Stimulated activated CD4-positive, alpha-beta T cell treated with anti-CD3 and anti-CD28 coated beads, TNF-alpha, amount 100 ng/mL, for 48 hours (primary cell): Measurements from ENCODE around the gene ANAPC1.
"Not testable (repeated sequence)": the region's sequence is repeated elsewhere in the genome, so short reads cannot be mapped to it uniquely, and the experiment has no call there.

Experiments used
- DNase-seq, 3 donors: peaks; one replicate each; pipeline ENCODE4 v3.0.0-alpha.2; 2020; ENCODE audit warnings: low read depth in 3 of 3

Gene ANAPC1

DNA sequence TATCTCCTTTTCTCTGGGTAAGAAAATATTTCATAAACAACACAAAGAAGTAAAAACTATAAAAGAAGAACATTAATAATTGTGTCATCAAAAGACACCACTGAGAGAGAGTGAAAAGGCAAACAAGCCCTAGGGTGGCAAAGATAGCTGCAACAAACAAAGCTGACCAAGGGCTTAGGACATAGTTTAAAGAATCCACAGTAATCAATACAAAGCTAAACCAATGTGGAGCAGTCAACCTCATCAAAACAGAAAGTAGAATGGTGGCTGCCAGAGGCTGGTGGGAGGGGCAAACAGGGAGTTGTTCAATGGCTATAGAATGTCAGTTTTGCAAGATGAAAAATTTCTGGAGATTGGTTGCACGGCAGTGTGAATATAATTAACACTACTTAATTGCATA, 93.4 kb downstream of the ANAPC1 start:
- not testable (repeated sequence) for DNase-seq

DNA sequence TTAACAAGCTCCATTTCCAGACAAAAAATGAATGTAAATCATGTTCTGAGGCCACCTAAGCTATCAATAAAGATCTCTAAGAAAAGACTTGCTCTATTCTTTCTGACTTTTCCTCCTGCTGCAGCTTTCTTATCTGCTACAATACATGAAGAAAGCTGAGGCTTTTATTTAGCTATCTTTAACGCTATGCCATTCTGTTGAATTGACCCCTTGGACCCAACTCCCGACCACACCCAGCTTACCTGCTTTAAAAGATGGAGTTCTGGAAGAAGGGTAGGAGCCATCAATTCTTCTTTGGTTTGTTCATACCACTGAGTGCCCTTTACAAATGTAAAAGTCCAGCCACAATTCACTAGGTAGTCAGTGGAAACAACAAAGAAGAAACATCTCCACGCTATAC, 99.9 kb downstream of the ANAPC1 start:
- DNase-seq = not testable (repeated sequence)

DNA sequence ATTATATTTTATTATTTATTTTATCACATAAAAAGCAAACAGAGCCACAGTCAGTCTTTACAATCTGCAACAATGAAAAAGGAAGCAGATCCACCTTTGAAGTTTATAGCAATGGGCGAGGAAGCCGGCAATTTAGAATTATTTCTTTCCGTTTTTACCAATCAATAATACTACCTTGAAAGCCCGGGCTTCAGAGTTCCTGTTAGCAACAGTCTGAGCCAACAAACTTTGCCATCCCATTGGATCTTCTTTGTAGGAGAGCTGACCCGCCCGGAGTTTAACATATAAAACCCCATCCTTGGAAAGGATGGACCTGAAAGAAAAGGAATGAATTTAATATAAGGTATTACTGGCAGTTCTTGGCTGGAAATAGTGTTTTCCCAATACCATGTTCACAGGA, 101.8 kb downstream of the ANAPC1 start:
- DNase-seq = not testable (repeated sequence)

DNA sequence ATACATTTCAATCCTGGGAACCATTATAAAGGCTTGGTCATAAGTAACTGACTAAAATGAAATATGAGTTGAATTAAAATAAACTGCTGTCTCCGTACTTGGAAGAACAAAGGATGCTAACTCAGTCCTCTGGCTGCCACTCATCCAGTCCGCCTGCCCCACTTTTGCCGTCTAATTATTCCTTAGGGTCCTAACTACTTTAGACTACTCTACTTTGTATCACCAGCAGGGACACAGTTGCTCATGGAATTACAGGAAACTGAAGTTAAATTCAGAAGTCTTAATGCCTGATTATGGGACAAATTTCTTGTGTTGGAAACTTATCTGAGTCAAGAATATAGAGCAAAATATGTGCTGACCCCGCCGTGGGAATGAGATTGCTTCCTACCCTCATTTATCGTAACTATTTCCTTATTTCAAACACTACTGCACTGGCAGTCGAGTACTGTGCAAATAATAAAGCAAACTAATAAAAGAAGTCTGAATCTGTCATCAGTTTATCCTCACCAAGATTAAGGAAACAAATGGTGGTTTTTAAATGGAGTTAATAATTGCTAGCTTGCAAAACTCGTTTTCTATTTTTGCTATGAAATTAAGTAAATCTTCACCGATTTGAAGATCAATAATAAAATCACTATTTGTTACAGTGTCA, 102.4 kb downstream of the ANAPC1 start:
- not testable (repeated sequence) for DNase-seq

DNA sequence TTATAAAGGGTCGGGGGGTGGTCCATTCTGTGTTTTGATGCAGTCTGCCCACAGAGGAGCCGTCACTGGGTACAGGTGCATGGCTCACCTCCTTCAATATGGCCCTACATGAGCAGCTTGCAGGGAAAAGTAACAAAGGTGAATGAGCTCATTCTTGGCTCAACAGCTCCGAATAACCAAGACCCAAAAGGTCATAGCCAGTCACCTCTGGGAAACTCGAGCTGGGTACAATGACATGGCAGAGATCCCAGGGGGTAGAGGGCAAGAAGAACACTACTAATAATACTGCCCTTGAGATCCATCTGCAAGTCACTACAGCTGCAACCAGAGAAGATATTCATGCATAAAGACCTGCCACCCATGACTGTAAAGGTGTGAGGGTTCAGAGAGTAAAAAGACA, 106.8 kb downstream of the ANAPC1 start:
- DNase-seq = not testable (repeated sequence)

DNA sequence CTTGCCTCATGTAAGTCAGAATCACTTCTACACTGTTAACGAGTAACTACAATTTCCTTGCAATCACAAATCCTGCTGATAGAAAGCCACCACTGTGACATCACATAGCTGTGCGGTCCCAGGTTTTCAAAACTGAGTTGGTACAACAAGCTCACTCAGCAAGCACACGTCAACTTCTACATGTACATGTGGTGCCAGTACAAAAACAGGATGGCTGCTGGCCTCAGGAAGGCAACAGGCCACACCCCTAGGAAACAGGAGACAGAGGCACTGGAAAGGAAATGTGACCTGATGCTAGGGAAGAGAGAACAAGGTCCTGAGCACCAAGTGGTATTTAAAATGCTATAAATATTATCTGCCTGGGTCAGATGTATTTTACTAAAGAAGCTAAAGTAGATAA, 107.7 kb downstream of the ANAPC1 start:
- not testable (repeated sequence) for DNase-seq

DNA sequence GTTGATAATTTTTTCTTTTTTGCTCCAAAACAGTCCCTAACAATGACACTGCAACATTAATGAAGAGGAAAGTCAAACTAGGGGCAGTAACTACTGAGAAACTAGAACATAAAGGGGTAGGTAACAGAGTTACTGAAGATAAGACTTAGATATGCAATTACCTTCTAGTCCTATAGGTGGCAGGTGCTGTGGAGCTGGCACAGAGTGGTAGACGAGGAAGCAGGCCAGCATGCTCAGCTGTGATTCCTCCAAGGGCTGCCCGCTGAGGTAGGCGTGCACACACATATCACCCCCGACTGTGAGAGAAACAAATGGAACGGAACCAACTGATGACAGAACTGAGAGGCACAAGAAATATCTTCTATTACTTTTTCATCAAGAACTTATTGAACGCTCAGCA, 111.8 kb downstream of the ANAPC1 start:
- DNase-seq = not testable (repeated sequence)

DNA sequence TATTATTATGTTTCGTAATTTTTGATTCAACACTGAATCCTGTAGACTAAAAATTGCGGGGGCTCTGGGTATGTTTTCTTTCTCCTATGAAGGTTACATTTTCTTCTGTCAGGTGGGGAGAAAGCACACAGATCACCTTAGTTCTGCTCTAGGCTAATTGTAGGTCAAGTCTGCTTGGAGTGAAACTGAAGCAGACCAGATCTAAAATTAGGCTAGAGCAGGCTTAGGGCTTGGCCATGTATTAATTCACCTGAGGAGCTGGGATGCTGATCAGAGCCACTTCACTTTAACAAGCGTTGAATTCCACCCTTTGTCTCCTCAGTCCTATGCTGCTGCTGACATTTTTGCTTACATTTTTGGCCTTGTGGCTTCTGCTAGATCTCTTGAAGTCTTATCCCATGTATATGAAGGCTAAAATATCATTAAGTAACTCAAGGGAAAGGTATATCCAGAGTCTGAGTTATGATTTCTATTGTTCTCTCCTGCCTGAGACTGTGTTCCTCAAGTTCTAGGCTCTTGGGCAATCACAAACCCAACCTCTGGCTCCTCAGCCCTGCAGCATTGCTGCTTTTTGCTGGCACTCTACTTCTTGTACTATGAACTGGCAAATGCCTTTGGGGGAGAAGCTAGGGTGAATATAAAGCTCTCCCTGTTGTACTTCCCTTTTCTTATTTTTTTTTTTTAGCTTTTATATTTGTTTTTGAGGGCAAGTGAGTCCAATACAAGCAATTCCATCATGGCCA, 112.9 kb downstream of the ANAPC1 start:
- DNase-seq = not testable (repeated sequence)

DNA sequence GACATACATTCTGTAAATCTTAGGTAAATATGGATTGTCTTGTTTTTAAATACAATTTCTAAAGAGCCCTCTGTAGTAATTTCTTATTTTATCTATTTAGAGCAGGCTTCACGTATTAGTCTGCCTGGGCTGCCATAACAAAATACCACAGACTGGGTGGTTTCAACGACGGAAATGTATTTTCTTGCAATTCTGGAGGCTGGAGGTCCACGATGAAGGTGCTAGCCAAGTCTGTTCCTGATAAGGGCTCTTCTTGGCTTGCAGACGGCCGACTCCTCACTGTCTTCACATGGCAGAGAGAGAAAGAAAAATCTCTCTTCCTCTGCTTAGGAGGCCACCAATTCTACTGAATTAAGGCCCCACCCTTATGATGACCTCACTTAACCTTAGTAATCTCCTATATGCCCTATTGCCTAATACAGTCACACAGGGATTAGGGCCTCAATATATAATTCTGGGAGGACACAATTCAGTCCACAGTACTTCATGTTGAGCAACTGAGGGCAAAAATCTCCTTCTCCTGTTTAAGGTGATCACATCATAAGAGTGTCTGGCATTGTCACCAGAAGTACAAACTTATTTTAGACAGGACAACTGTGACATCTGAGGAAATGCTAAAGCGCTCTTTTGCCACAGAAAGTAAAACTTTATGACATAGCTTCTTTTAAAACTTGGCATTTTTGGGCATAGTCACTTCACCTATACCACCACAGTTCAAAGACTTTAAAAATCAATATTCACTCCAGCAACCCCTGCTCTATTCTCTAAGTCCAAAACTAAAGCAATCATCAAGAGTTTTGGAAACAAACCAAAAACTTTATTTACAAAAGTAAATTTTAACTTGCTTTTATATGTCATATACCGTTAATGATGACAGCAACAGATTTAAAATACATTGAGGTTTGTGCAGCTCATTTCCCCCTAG, 115.5 kb downstream of the ANAPC1 start:
- DNase-seq = not testable (repeated sequence)

DNA sequence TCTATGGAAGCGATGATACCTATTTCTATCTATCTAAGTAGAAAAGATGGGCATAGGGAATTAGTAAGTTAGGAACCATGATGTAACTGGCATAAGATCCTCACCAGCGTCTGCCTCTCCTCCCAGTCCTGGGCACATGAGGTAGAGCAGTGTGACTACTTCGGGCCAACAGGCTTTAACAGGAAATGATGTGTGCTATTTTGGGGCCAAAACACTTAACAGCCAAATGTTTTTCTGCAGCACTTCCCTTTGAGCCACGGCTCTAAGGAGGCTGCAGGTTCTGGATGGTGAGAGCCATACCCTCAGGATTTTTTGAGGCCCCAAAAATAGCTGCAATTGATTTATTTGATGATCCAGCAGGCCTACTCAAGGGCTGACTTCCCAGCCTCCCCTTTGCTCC, 116.9 kb downstream of the ANAPC1 start:
- DNase-seq = not testable (repeated sequence)

DNA sequence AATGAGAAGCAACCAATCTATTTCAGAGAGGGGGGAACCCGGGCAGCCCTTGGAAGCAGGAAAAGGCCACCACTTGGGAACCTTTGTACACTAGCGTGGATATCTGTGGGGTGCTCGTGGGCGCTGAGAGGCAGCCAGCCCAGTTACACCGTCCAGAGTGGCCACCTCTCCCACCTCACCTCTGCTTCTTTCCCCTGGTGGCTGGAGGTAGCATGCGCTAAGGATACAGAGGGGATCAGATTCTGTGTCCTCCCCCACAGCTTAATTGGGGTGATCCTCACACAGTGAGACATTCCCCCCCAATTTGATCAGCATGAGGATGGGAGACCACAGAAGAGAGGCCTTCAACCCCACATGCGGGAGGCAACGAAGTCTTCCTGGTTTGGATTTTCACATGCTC, 117.7 kb downstream of the ANAPC1 start:
- not testable (repeated sequence) for DNase-seq

DNA sequence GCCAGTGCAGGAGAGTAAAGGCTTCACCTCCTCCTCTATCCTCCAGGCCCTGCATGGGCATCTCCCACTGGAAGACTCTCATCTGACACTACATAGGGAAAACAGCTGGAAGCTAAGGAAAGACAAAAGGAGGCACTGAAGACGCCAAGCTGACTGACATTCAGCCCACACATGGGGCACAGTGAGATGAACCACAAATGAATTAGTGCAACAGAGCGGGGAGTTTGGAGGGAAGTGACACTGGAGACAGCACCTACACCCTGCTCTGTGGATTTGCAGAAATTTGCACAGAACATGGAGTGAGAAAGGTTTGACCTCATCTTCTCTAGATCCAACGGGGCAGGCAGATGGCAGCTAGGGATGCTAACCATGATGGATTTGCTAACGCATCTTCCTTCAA, 119.8 kb downstream of the ANAPC1 start:
- not testable (repeated sequence) for DNase-seq

DNA sequence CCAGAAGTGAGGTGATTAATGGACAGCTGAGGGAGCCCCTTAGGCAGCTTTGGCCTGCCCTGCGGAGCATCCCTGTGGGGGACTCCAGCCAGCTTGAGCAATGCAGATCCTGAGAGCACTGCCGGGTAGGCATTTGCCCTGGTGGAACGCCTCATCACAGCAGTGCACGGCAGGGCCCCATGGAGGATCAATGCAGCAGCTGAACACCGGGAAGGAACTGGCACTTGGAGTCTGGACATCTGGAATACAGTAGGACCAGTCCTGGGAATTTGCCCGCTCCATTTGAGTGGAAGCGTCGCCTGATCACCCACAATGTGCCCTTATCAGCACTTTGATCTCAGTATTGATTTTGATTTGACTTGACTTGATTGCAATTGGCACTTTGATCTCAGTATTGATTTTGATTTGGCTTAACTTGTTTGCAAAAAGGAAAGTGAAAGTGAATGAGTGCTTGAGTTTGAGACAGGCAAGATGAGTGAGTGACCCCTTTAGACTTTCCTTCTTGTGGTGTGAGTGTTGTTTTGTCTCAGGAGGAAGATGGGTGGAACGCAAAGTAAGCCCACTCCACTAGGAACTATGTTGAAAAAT, 123.2 kb downstream of the ANAPC1 start:
- DNase-seq = not testable (repeated sequence)

DNA sequence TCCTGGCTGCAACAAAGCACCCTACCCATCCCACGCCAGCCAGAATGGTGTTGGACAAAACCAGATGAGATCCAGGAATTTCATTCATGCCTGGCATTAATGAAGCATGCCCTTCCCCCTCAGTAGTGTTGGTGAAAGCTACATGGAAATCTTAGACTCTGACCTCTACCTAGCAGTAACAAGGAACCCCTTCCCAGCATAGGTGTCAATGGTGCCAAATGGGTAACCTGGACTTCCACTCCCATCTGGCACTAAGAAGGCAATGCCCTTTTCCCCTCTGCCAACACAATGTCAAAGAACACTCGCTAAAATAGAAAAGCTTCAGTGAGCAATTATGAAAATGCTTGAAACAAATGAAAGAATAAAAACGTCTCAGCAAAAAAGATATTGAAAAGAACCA, 131.5 kb downstream of the ANAPC1 start:
- DNase-seq = not testable (repeated sequence)

DNA sequence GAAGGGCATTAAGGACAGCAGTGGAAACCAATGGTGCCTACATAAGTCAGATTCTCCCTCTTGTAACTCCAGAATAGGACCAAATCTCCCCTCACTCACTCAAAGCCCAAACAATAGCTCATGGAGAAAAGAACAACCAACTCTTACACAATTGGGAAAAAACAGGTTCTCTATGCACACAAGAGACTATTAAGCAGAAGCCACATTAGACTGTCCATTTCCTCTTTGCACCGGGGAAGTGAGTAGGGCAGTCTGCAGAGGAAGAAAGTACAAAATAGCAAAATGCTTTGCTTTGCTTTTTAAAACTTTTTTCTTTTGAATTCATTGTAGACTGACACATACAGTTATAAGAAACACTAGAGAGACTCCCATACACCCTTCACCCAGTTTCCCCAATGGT, 133.4 kb downstream of the ANAPC1 start:
- DNase-seq = not testable (repeated sequence)

DNA sequence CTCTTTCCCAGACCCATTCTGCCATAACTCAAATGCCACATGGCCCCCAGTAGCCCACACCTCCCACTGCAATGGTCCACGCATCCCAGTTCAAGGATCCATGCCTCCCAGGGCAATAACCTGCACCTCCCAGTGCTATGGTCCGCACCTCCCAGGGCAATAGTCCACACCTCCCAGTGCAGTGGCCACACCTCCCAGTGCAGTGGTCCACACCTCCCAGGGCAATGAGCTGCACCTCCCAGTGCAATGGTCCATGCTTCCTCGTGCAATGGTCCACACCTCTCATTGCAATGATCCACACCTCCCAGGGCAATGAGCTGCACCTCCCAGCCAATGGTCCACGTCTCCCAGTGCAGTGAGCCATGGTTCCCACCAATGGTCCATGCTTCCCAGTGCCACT, 135.6 kb downstream of the ANAPC1 start:
- not testable (repeated sequence) for DNase-seq

DNA sequence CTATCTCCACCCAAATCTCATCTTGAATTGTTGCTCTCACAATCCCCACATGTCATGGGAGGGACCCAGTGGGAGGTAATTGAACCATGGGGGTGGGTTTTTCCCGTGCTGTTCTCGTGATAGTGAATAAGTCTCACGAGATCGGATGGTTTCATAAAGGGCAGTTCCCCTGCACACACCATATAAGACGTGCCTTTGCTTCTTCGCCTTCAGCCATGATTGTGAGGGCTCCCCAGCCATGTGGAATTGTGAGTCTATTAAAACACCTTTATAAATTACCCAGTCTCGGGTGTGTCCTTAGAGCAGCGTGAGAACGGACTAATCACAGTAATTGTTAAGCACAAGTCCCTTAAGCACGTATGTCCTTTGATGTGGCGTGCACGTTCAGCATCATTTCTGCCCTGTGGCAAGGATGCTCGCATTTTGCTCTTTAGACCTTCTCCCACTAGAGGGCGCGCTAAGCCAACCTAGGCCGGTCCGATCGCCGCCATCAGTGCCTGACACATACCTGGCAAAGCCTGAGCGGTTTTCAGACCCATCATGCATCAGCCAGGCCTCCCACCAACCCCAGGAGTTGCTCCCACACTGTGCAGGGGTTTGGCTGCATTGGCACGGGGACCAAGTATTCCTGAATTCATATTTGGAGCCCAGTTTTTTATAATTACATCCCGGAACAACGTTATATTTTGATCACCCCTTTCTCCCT, 136.4 kb downstream of the ANAPC1 start:
- DNase-seq = peak; percentile 57 to 67 (median 65)

DNA sequence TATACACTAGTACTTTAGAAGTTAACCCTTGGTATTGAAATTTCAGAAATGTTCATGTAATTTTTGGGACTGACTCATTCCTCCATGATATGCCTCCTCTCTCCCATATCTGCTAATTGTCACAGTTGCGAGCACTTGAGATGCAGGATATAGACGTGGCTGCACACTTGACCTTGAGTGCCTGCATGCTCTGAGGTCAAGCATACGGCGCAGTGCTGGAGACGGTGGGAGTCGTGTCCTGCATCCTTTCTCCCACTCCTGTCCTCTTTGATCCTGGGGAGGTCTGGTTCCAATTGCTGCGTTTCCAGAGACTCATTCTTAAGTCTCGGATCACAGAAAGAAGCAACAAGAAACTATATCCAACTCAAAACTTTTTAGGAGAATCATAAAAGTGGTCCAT, 139.2 kb downstream of the ANAPC1 start:
- DNase-seq = not testable (repeated sequence)

DNA sequence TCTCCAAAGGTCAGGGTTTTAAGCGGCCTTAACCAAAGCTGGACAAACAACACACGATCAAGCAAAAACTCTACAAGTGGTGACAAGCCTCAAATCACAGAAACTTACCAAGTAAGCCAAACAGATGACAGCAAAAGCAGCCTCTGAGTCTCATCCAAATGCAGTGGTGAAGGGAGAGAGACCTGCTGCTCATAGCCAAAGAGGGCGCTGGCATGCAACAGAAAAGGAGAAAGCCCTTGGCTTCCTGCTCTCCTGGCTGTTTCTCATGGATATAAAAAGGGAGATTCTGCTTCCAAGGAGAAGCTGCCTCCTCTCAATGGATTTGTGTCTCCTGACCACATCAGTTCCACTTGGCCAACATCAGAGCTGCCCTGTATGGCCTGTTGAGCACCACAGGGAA, 142.5 kb downstream of the ANAPC1 start:
- not testable (repeated sequence) for DNase-seq

DNA sequence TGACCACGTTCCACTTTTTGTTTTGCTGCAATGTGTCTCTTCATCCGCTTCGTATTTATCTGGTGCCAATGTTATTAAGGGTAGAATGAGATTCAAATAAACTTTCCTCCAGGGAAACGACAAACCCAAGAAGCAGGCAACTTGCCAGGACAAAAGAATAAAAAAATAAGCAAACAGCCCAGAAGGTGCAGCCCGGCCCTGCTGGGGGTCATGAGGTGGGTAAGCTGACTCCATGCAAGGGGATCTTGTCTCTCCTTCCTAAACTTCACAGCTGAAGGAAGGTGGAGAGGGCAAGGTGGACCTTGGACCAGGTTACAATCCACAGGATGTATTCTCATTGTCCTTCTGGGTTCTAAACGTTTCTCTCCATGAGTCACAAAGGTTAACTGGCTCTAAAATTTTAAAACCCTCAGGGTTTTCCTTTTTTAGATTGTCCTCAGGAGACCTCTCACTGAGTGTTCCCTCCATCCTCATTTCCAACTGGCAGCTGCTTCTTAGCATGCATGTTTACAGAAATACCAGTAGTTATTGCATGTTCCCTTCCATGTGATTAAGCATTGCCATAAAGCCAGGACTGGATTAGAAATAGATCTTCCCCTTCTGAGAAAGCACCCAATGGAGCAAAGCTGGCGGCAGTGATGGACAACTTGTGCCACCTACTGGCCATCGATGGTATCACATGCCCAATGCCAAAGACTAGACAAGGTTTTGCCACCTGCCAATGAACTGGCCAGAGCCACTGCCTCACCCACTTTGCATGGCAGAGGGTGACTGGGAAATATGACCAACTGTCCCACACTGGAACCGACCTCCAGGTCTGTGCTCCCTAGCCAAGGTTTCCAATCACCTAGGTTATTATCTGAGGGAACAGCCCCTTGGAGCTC, 147.9 kb downstream of the ANAPC1 start:
- DNase-seq = not testable (repeated sequence)
